Vagina (tissue), 2 donors: Measurements from ENCODE around the gene SRPK3.

Source experiments
- CTCF ChIP-seq, 3 experiments: fragments of 450-650 bp in 2 of 3; fragments of 200-600 bp in 1 of 3; sonication (generic) in 1 of 3; IDR thresholded peaks; one replicate each; pipeline ENCODE4 v1.5.1; 2017 to 2019; ENCODE audit warnings: antibody characterized with exemption in 3 of 3, mild to moderate bottlenecking in 2 of 3, moderate library complexity in 2 of 3
- POLR2A ChIP-seq, 2 donors: fragments of 450-650 bp; IDR thresholded peaks; one replicate each; pipeline ENCODE4 v1.6.1; 2017; ENCODE audit warnings: antibody characterized with exemption in 2 of 2, mild to moderate bottlenecking in 2 of 2, moderate library complexity in 2 of 2
- POLR2AphosphoS5 ChIP-seq, 2 donors: sonication (generic); formaldehyde crosslinking; IDR thresholded peaks; one replicate each; pipeline ENCODE4 v1.9.0; 2017; ENCODE audit warnings: antibody characterized with exemption in 2 of 2, mild to moderate bottlenecking in 2 of 2, low read depth in 1 of 2; ENCODE audit not compliant: insufficient read depth in 1 of 2

- TF ChIP-seq CTCF (IDR thresholded peaks at IDR 0.05) = no peak
- no peak for TF ChIP-seq POLR2A (IDR thresholded peaks at IDR 0.05)
- TF ChIP-seq POLR2AphosphoS5 (IDR thresholded peaks at IDR 0.05; ENCODE audit: insufficient read depth in 1 of 2, low read depth in 1 of 2) = no peak
Measured at GRCh38 chrX:153746359-153746758, 34.5 kb upstream of the SRPK3 start.
